Measurements from ENCODE around the gene PRSS35. TPM values are rescaled to one million over a fixed set of nuclear protein-coding genes. Genes with fewer than 3 reads are reported as not detected.
"Not testable (repeated sequence)": the region's sequence is repeated elsewhere in the genome, so short reads cannot be mapped to it uniquely, and the experiment has no call there.

Gene PRSS35
- total RNA-seq, 1 experiment from 2014 or later: 6.7 TPM

GRCh38 chr6:83556871-83557270 is 44.5 kb downstream of the PRSS35 start (continued):
- TF ChIP-seq ATF1 (CRISPR knock-in tag; IDR thresholded peaks at IDR 0.05): no peak
- TF ChIP-seq ZNF532 (CRISPR knock-in tag; IDR thresholded peaks at IDR 0.05; ENCODE audit: borderline replicate concordance): no peak
- TF ChIP-seq CREB1 (CRISPR knock-in tag; IDR thresholded peaks at IDR 0.05): no peak
- no peak for TF ChIP-seq TCF7 (CRISPR knock-in tag; IDR thresholded peaks at IDR 0.05; ENCODE audit: low read depth)
- TF ChIP-seq NR3C1 (CRISPR knock-in tag; conservative IDR thresholded peaks at IDR 0.05; ENCODE audit: low read depth): no peak

GRCh38 chr6:83558975-83559374 is 46.6 kb downstream of the PRSS35 start:
- Mint-ChIP-seq H3K27me3 (ENCODE audit: low read depth) (no peaks in the 10 kb centered on the region), H3K27ac (no peak overlapping the region), H3K9me3 (no peaks in the 10 kb centered on the region), H3K4me3 (no peak overlapping the region), H3K4me1 (peaks cover 14% of the 10 kb centered on the region; the same call in 1 of the 2 replicates), H3K36me3 (no peaks in the 10 kb centered on the region)
- no peak for DNase-seq (ENCODE audit: low spot score)
- ChIA-PET POLR2A (no interaction called here), CTCF (interaction anchor here (1.8 kb wide), 1 partner anchor 23 kb away, joined by 10 read pairs; no protein-coding TSS in a partner anchor)
- TF ChIP-seq ZNF138 (CRISPR knock-in tag; conservative IDR thresholded peaks at IDR 0.05) (no peak), ATF6 (CRISPR knock-in tag; IDR thresholded peaks at IDR 0.05) (no peak), RORB (CRISPR knock-in tag; IDR thresholded peaks at IDR 0.05) (no peak), ZNF416 (CRISPR knock-in tag; IDR thresholded peaks at IDR 0.05) (no peak), MXD4 (CRISPR knock-in tag; IDR thresholded peaks at IDR 0.05; ENCODE audit: borderline replicate concordance) (no peak), ZNF512 (CRISPR knock-in tag; IDR thresholded peaks at IDR 0.05; ENCODE audit: borderline replicate concordance) (no peak), TEAD4 (CRISPR knock-in tag; IDR thresholded peaks at IDR 0.05) (no peak), ZBTB21 (CRISPR knock-in tag; IDR thresholded peaks at IDR 0.05; ENCODE audit: borderline replicate concordance) (no peak), MLX (CRISPR knock-in tag; IDR thresholded peaks at IDR 0.05) (no peak), CDX4 (CRISPR knock-in tag; IDR thresholded peaks at IDR 0.05; ENCODE audit: borderline replicate concordance) (no peak), SP1 (CRISPR knock-in tag; conservative IDR thresholded peaks at IDR 0.05) (no peak), MYBL2 (CRISPR knock-in tag; IDR thresholded peaks at IDR 0.05) (no peak)
- ATAC-seq: peak; percentile 41; the same call in 1 of the 2 replicates

GRCh38 chr6:83571663-83572185 is 59.4 kb downstream of the PRSS35 start:
- ATAC-seq; H3K4me1 Mint-ChIP-seq; H3K4me3 Mint-ChIP-seq; H3K27ac Mint-ChIP-seq; H3K27me3 Mint-ChIP-seq (ENCODE audit: low read depth); DNase-seq (ENCODE audit: low spot score); POLR2A ChIA-PET: not testable (repeated sequence)
- peaks cover 11% of the 10 kb centered on the region; the same call in 1 of the 2 replicates for H3K36me3 Mint-ChIP-seq
- peaks cover 28% of the 10 kb centered on the region for H3K9me3 Mint-ChIP-seq
- CTCF ChIA-PET: interaction anchor here (1.6 kb wide), 1 partner anchor 36 kb away, joined by 3 read pairs; no protein-coding TSS in a partner anchor
